Liver (tissue), 9 donors: ENCODE data around the gene CEACAM19. TPM values are rescaled to one million over a fixed set of nuclear protein-coding genes. Genes with fewer than 3 reads are reported as not detected.

Experiments
- DNase-seq: peaks from one replicate; pipeline ENCODE4 v3.0.0-alpha.2; 2017; ENCODE audit warnings: low spot score
- H3K27ac ChIP-seq, 2 donors: one replicate each; pipeline ENCODE4 v1.7.0; 2013; ENCODE audit warnings: inconsistent platforms in 2 of 2, low read length in 2 of 2, control low read depth in 1 of 2, low read depth in 1 of 2, mild to moderate bottlenecking in 1 of 2
- H3K27me3 ChIP-seq, 4 donors: one replicate each; pipeline versions ENCODE4 v1.6.1 to v1.7.0; 2013; ENCODE audit warnings: low read length in 3 of 4, inconsistent platforms in 1 of 4, mild to moderate bottlenecking in 1 of 4, moderate library complexity in 1 of 4; ENCODE audit not compliant: control insufficient read depth in 4 of 4, insufficient read depth in 4 of 4
- H3K36me3 ChIP-seq, 4 donors: one replicate each; pipeline versions ENCODE4 v1.6.1 to v1.7.0; 2013; ENCODE audit warnings: low read length in 3 of 4, mild to moderate bottlenecking in 3 of 4, low read depth in 1 of 4, moderate library complexity in 1 of 4; ENCODE audit not compliant: control insufficient read depth in 4 of 4, insufficient read depth in 3 of 4
- H3K4me1 ChIP-seq, 4 donors: one replicate each; pipeline versions ENCODE4 v1.6.1 to v1.7.0; 2013; ENCODE audit warnings: low read length in 3 of 4, mild to moderate bottlenecking in 3 of 4, moderate library complexity in 1 of 4; ENCODE audit not compliant: control insufficient read depth in 4 of 4, insufficient read depth in 4 of 4
- H3K4me3 ChIP-seq, 3 donors: one replicate each; pipeline versions ENCODE4 v1.6.1 to v1.7.0; 2013; ENCODE audit warnings: low read length in 3 of 3, control low read depth in 1 of 3, low read depth in 1 of 3, mild to moderate bottlenecking in 1 of 3
- H3K9ac ChIP-seq, 2 donors: one replicate each; pipeline ENCODE4 v1.7.0; 2013; ENCODE audit warnings: low read length in 2 of 2, mild to moderate bottlenecking in 2 of 2, moderate library complexity in 2 of 2, control low read depth in 1 of 2, low read depth in 1 of 2
- H3K9me3 ChIP-seq, 4 donors: one replicate each; pipeline versions ENCODE4 v1.6.1 to v1.7.0; 2013; ENCODE audit warnings: low read length in 3 of 4; ENCODE audit not compliant: control insufficient read depth in 4 of 4
- EGR1 ChIP-seq, 2 donors: IDR thresholded peaks; 2 replicates each; pipeline ENCODE4 v1.6.1; 2016 to 2018; ENCODE audit warnings: antibody characterized with exemption in 2 of 2, low read depth in 2 of 2
- FOXA1 ChIP-seq: IDR thresholded peaks from 2 replicates; pipeline ENCODE4 v1.6.1; 2016; ENCODE audit warnings: antibody characterized with exemption
- FOXA2 ChIP-seq: IDR thresholded peaks from 2 replicates; pipeline ENCODE4 v1.6.1; 2016; ENCODE audit warnings: antibody characterized with exemption
- HNF4A ChIP-seq, 2 donors: conservative IDR thresholded peaks; 2 replicates each; pipeline ENCODE4 v1.6.1; 2016; ENCODE audit warnings: antibody characterized with exemption in 2 of 2, mild to moderate bottlenecking in 2 of 2
- HNF4G ChIP-seq: IDR thresholded peaks from 2 replicates; pipeline ENCODE4 v1.6.1; 2016; ENCODE audit warnings: antibody characterized with exemption
- JUND ChIP-seq, 2 donors: IDR thresholded peaks; 2 replicates each; pipeline ENCODE4 v1.6.1; 2016; ENCODE audit warnings: antibody characterized with exemption in 2 of 2
- NR2F2 ChIP-seq: IDR thresholded peaks from 2 replicates; pipeline ENCODE4 v1.6.1; 2016; ENCODE audit warnings: antibody characterized with exemption
- RAD21 ChIP-seq, 2 donors: IDR thresholded peaks; 2 replicates each; pipeline ENCODE4 v1.6.1; 2016; ENCODE audit warnings: antibody characterized with exemption in 2 of 2, mild to moderate bottlenecking in 2 of 2
- RXRA ChIP-seq, 2 donors: IDR thresholded peaks; 2 replicates each; pipeline ENCODE4 v1.6.1; 2017 to 2018; ENCODE audit warnings: antibody characterized with exemption in 2 of 2, mild to moderate bottlenecking in 1 of 2
- SP1 ChIP-seq: IDR thresholded peaks from 2 replicates; pipeline ENCODE4 v1.6.1; 2018; ENCODE audit warnings: antibody characterized with exemption, mild to moderate bottlenecking
- TAF1 ChIP-seq: conservative IDR thresholded peaks from 2 replicates; pipeline ENCODE4 v1.6.1; 2016; ENCODE audit warnings: antibody characterized with exemption, mild to moderate bottlenecking
- YY1 ChIP-seq: IDR thresholded peaks from 2 replicates; pipeline ENCODE4 v1.6.1; 2016; ENCODE audit warnings: antibody characterized with exemption, mild to moderate bottlenecking
- WGBS: extraction: QIAGEN DNeasy Blood & Tissue Kit; methylation state at CpG from one replicate; pipeline ENCODE4 v1.1.7; 2013; 5-methylcytosine and 5-hydroxymethylcytosine counted together
- polyA plus RNA-seq, 2 donors: library from polyadenylated mRNA; stranded (reverse) in 1 of 2; unstranded in 1 of 2; fragments of 200-250 nt in 1 of 2; fragments of >200 nt in 1 of 2; fragmentation: Nextera tagmentation in 1 of 2; extraction: Ambion mirVana in 1 of 2; gene quantifications; one replicate each; pipeline versions ENCODE4 v1.2.1 to v1.2.3, GENCODE V29; 2013 to 2015
- total RNA-seq, 2 donors: library from RNA; depleted of rRNA; stranded (reverse); fragments of >200 nt; gene quantifications; one replicate each; pipeline ENCODE4 v1.2.3, GENCODE V29; 2014
- TF ChIP-seq, protein P1 (sequence below): IDR thresholded peaks from 2 replicates; pipeline ENCODE4 v1.6.1; 2016; ENCODE audit warnings: antibody characterized with exemption
- TF ChIP-seq, protein P2 (sequence below): fragments of 150-350 bp; IDR thresholded peaks from 2 replicates; pipeline ENCODE4 v1.5.1; 2017; ENCODE audit warnings: improper control_type of control experiment, low read depth, low read length; ENCODE audit not compliant: missing input control
- TF ChIP-seq, protein P3 (sequence below): IDR thresholded peaks from 2 replicates; pipeline ENCODE4 v1.6.1; 2016; ENCODE audit warnings: antibody characterized with exemption
- TF ChIP-seq, protein P4 (sequence below): IDR thresholded peaks from 2 replicates; pipeline ENCODE4 v1.6.1; 2016; ENCODE audit warnings: antibody characterized with exemption, mild to moderate bottlenecking
- TF ChIP-seq, protein P5 (sequence below): IDR thresholded peaks from 2 replicates; pipeline ENCODE4 v1.6.1; 2016; ENCODE audit warnings: antibody characterized with exemption
- donor health status: healthy.
- donor health status: healthy.
- donor health status: healthy.
- donor health status: healthy.
- donor health status: healthy.

The CEACAM19 gene
- total and polyA plus RNA-seq, 4 donors: 0.75 to 2.6 (median 1.3) TPM

DNA sequence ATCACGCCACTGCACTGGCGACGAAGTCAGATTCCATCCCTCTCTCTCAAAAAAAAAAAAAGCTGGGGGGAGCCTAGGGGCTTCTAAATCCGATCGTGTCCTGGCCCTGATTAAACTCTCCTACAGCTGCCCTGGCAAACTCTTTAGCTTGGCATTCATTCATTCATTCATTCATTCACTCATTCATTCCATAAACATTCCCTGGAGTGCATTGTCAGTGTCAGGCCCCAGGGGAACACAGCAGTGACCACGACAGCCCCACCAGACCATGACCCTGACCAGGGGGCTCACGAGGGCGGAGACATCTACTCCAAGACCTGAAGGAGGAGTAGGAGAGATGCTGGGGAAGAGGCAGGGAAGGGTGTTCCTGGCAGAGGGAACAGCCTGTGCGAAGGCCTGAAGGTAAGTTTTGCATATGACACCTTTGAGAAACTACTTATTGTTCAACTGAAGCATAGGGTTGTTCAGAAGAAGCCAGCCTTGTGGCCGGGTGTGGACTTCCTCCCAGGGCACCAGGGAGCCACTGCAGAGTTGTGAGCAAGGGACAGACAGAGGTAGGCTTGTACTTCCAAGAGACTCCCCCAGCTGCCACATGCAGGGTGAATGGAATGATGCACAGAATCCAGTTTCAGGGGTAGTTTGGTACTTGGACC is 52.1 kb downstream of the CEACAM19 start:
- H3K4me1 ChIP-seq: peaks cover 10 to 60% (median 48%) of the 10 kb centered on the region in 4 donors
- H3K9ac ChIP-seq: peak overlapping the region; percentile 30 to 50
- peak overlapping the region; percentile 92 to 96 for H3K27ac ChIP-seq
- peak overlapping the region; percentile 51 to 59 (median 56) for H3K4me3 ChIP-seq
- no peak for DNase-seq
- TF ChIP-seq, protein P1, sequence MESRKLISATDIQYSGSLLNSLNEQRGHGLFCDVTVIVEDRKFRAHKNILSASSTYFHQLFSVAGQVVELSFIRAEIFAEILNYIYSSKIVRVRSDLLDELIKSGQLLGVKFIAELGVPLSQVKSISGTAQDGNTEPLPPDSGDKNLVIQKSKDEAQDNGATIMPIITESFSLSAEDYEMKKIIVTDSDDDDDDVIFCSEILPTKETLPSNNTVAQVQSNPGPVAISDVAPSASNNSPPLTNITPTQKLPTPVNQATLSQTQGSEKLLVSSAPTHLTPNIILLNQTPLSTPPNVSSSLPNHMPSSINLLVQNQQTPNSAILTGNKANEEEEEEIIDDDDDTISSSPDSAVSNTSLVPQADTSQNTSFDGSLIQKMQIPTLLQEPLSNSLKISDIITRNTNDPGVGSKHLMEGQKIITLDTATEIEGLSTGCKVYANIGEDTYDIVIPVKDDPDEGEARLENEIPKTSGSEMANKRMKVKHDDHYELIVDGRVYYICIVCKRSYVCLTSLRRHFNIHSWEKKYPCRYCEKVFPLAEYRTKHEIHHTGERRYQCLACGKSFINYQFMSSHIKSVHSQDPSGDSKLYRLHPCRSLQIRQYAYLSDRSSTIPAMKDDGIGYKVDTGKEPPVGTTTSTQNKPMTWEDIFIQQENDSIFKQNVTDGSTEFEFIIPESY: no peak
- TF ChIP-seq NR2F2 (no peak), SP1 (no peak), JUND (IDR thresholded peaks at IDR 0.05) (no peak), HNF4G (peak; percentile 26), EGR1 (IDR thresholded peaks at IDR 0.05; ENCODE audit: low read depth in 2 of 2) (no peak), RAD21 (IDR thresholded peaks at IDR 0.05) (no peak)
- no peaks in the 10 kb centered on the region for H3K9me3 ChIP-seq
- no peaks in the 10 kb centered on the region for H3K36me3 ChIP-seq
- no peaks in the 10 kb centered on the region for H3K27me3 ChIP-seq
- 48% methylated on average over 10 of the region's 10 CpGs for WGBS

DNA sequence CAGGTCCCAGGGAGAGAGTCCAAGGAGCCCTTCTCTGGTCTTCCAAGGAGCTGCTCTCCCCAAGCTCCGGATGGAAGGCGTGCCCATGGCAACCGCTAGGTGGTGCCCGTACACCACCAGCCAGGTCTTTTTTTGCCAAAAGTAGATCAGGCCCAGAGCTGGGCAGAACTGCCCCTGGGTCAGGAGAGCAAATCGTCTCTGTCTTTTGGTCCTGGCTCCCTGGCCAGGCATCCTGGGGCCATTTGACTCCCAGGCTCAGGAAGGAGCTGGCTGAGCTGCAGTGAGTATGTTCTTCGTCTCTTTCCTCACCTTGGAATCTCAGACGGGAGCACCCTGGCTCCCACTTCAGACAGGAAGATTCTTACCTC is 52.7 kb downstream of the CEACAM19 start:
- Histone ChIP-seq H3K9me3 (no peaks in the 10 kb centered on the region), H3K27ac (peak overlapping the region; percentile 92 to 96), H3K9ac (peak overlapping the region; percentile 57 to 97), H3K4me1 (peaks cover 10 to 55% (median 43%) of the 10 kb centered on the region in 4 donors), H3K36me3 (no peaks in the 10 kb centered on the region), H3K4me3 (peak overlapping the region; percentile 51 to 59 (median 56)), H3K27me3 (no peaks in the 10 kb centered on the region)
- 5% methylated on average over 7 of the region's 7 CpGs for WGBS
- TF ChIP-seq RAD21 (IDR thresholded peaks at IDR 0.05) (peak; percentile 99 to 100), NR2F2 (peak; percentile 59), EGR1 (IDR thresholded peaks at IDR 0.05; ENCODE audit: low read depth in 2 of 2) (no peak), RXRA (IDR thresholded peaks at IDR 0.05) (peak; percentile 61 to 76), TAF1 (peak; percentile 95), JUND (IDR thresholded peaks at IDR 0.05) (no peak), HNF4G (no peak), FOXA2 (peak; percentile 12), SP1 (peak; percentile 51), FOXA1 (peak; percentile 14), YY1 (peak; percentile 48), HNF4A (conservative IDR thresholded peaks at IDR 0.05) (peak; percentile 72 to 78)
- TF ChIP-seq, protein P2, sequence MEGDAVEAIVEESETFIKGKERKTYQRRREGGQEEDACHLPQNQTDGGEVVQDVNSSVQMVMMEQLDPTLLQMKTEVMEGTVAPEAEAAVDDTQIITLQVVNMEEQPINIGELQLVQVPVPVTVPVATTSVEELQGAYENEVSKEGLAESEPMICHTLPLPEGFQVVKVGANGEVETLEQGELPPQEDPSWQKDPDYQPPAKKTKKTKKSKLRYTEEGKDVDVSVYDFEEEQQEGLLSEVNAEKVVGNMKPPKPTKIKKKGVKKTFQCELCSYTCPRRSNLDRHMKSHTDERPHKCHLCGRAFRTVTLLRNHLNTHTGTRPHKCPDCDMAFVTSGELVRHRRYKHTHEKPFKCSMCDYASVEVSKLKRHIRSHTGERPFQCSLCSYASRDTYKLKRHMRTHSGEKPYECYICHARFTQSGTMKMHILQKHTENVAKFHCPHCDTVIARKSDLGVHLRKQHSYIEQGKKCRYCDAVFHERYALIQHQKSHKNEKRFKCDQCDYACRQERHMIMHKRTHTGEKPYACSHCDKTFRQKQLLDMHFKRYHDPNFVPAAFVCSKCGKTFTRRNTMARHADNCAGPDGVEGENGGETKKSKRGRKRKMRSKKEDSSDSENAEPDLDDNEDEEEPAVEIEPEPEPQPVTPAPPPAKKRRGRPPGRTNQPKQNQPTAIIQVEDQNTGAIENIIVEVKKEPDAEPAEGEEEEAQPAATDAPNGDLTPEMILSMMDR: peak; percentile 96
- TF ChIP-seq, protein P3, sequence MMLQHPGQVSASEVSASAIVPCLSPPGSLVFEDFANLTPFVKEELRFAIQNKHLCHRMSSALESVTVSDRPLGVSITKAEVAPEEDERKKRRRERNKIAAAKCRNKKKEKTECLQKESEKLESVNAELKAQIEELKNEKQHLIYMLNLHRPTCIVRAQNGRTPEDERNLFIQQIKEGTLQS: no peak
- TF ChIP-seq, protein P4, sequence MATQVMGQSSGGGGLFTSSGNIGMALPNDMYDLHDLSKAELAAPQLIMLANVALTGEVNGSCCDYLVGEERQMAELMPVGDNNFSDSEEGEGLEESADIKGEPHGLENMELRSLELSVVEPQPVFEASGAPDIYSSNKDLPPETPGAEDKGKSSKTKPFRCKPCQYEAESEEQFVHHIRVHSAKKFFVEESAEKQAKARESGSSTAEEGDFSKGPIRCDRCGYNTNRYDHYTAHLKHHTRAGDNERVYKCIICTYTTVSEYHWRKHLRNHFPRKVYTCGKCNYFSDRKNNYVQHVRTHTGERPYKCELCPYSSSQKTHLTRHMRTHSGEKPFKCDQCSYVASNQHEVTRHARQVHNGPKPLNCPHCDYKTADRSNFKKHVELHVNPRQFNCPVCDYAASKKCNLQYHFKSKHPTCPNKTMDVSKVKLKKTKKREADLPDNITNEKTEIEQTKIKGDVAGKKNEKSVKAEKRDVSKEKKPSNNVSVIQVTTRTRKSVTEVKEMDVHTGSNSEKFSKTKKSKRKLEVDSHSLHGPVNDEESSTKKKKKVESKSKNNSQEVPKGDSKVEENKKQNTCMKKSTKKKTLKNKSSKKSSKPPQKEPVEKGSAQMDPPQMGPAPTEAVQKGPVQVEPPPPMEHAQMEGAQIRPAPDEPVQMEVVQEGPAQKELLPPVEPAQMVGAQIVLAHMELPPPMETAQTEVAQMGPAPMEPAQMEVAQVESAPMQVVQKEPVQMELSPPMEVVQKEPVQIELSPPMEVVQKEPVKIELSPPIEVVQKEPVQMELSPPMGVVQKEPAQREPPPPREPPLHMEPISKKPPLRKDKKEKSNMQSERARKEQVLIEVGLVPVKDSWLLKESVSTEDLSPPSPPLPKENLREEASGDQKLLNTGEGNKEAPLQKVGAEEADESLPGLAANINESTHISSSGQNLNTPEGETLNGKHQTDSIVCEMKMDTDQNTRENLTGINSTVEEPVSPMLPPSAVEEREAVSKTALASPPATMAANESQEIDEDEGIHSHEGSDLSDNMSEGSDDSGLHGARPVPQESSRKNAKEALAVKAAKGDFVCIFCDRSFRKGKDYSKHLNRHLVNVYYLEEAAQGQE: peak; percentile 83
- TF ChIP-seq, protein P5, sequence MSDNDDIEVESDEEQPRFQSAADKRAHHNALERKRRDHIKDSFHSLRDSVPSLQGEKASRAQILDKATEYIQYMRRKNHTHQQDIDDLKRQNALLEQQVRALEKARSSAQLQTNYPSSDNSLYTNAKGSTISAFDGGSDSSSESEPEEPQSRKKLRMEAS: peak; percentile 42
- TF ChIP-seq, protein P1: no peak
- peak; percentile 75 for DNase-seq
